Liver (tissue), 3 donors: ENCODE results near the gene SMARCD2.

ENCODE experiments used
- ATF3 ChIP-seq: IDR thresholded peaks from 2 replicates; pipeline ENCODE4 v1.6.1; 2016; ENCODE audit warnings: antibody characterized with exemption
- CTCF ChIP-seq: fragments of 150-350 bp; IDR thresholded peaks from 2 replicates; pipeline ENCODE4 v1.5.1; 2017; ENCODE audit warnings: improper control_type of control experiment, low read depth, low read length; ENCODE audit not compliant: missing input control
- EGR1 ChIP-seq, 2 donors: IDR thresholded peaks; 2 replicates each; pipeline ENCODE4 v1.6.1; 2016 to 2018; ENCODE audit warnings: antibody characterized with exemption in 2 of 2, low read depth in 2 of 2
- FOXA1 ChIP-seq: IDR thresholded peaks from 2 replicates; pipeline ENCODE4 v1.6.1; 2016; ENCODE audit warnings: antibody characterized with exemption
- FOXA2 ChIP-seq: IDR thresholded peaks from 2 replicates; pipeline ENCODE4 v1.6.1; 2016; ENCODE audit warnings: antibody characterized with exemption
- GABPA ChIP-seq, 2 donors: IDR thresholded peaks in 1 of 2; conservative IDR thresholded peaks in 1 of 2; 2 replicates each; pipeline ENCODE4 v1.6.1; 2016; ENCODE audit warnings: antibody characterized with exemption in 2 of 2, mild to moderate bottlenecking in 1 of 2, moderate library complexity in 1 of 2
- JUND ChIP-seq, 2 donors: IDR thresholded peaks; 2 replicates each; pipeline ENCODE4 v1.6.1; 2016; ENCODE audit warnings: antibody characterized with exemption in 2 of 2
- RAD21 ChIP-seq, 2 donors: IDR thresholded peaks; 2 replicates each; pipeline ENCODE4 v1.6.1; 2016; ENCODE audit warnings: antibody characterized with exemption in 2 of 2, mild to moderate bottlenecking in 2 of 2
- REST ChIP-seq: IDR thresholded peaks from 2 replicates; pipeline ENCODE4 v1.6.1; 2016; ENCODE audit warnings: antibody characterized with exemption, mild to moderate bottlenecking
- SP1 ChIP-seq: IDR thresholded peaks from 2 replicates; pipeline ENCODE4 v1.6.1; 2018; ENCODE audit warnings: antibody characterized with exemption, mild to moderate bottlenecking
- TAF1 ChIP-seq: conservative IDR thresholded peaks from 2 replicates; pipeline ENCODE4 v1.6.1; 2016; ENCODE audit warnings: antibody characterized with exemption, mild to moderate bottlenecking
- YY1 ChIP-seq: IDR thresholded peaks from 2 replicates; pipeline ENCODE4 v1.6.1; 2016; ENCODE audit warnings: antibody characterized with exemption, mild to moderate bottlenecking
- TF ChIP-seq, protein P1 (sequence below): IDR thresholded peaks from 2 replicates; pipeline ENCODE4 v1.6.1; 2016; ENCODE audit warnings: antibody characterized with exemption
- donor health status: healthy.
- donor health status: healthy.

GRCh38 chr17:63828936-63829335 lies 13.5 kb downstream of the SMARCD2 start:
- TF ChIP-seq RAD21 (IDR thresholded peaks at IDR 0.05) (no peak), ATF3 (no peak), EGR1 (IDR thresholded peaks at IDR 0.05; ENCODE audit: low read depth in 2 of 2) (no peak), JUND (IDR thresholded peaks at IDR 0.05) (no peak), REST (no peak), CTCF (no peak), TAF1 (no peak), YY1 (no peak), GABPA (IDR thresholded peaks at IDR 0.05 in 1 of 2, conservative IDR thresholded peaks at IDR 0.05 in 1 of 2) (no peak), FOXA2 (no peak), SP1 (no peak), FOXA1 (no peak)
- TF ChIP-seq, protein P1, sequence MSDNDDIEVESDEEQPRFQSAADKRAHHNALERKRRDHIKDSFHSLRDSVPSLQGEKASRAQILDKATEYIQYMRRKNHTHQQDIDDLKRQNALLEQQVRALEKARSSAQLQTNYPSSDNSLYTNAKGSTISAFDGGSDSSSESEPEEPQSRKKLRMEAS = no peak
